Activated CD8-positive, alpha-beta memory T cell treated with anti-CD3 and anti-CD28 coated beads, Interleukin-2, amount 10 ng/mL, durations not matched to agents 7 days and 5 days (primary cell): ENCODE measurements around the gene FHAD1. TPM values are rescaled to one million over a fixed set of nuclear protein-coding genes. Genes with fewer than 3 reads are reported as not detected.
"Not testable (repeated sequence)": the region's sequence is repeated elsewhere in the genome, so short reads cannot be mapped to it uniquely, and the experiment has no call there.

Experiments used
- ATAC-seq: fragments of 150-1000 bp; cut with Tn5 transposase; one replicate; pipeline ENCODE4 v1.10.0; 2021; ENCODE audit warnings: moderate library complexity
- CTCF ChIA-PET: fragments of 350-600 bp; sonication (Branson Sonifier 250); formaldehyde crosslinking; loops from one replicate; lab custom pipeline; 2021; ENCODE audit warnings: antibody characterized with exemption; lab: Charles Lee
- DNase-seq: peaks from one replicate; pipeline ENCODE4 v3.0.0-alpha.2; 2020
- H3K27ac Mint-ChIP-seq: one replicate; pipeline ENCODE4 v1.8.0; 2021; ENCODE audit warnings: mild to moderate bottlenecking, mixed read lengths
- H3K27me3 Mint-ChIP-seq: one replicate; pipeline ENCODE4 v1.8.0; 2021; ENCODE audit warnings: mixed read lengths
- H3K36me3 Mint-ChIP-seq: one replicate; pipeline ENCODE4 v1.8.0; 2021; ENCODE audit warnings: mild to moderate bottlenecking, mixed read lengths
- H3K4me1 Mint-ChIP-seq: one replicate; pipeline ENCODE4 v1.8.0; 2021; ENCODE audit warnings: mixed read lengths
- H3K4me3 Mint-ChIP-seq: one replicate; pipeline ENCODE4 v1.8.0; 2021; ENCODE audit warnings: mild to moderate bottlenecking, moderate library complexity, mixed read lengths
- H3K9me3 Mint-ChIP-seq: one replicate; pipeline ENCODE4 v1.8.0; 2022; ENCODE audit warnings: low read depth, mixed read lengths
- total RNA-seq, 2 experiments: library from RNA; stranded (reverse); gene quantifications; one replicate each; pipeline ENCODE4 v1.2.3, GENCODE V29; 2021

The FHAD1 gene
- total RNA-seq, 2 experiments from 2014 or later: not detected

DNA sequence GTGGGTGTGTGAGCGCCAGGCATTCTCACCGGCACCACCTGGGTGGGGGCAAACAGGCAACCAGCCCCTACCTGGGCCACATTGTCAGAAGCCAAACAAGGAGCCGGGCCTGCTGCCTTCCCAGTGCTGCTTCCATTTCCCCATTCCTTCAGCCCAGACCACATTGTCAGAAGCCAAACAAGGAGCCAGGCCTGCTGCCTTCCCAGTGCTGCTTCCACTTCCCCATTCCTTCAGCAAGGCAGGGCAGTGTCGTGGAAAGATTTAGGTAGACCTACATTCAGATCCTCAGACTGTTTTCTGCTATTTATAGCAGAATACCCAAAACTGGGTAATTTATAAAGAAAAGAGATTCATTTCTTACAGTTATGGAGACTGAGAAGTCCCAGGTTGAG lies 115.7 kb downstream of the FHAD1 start:
- Mint-ChIP-seq H3K4me3 (no peak overlapping the region), H3K36me3 (no peaks in the 10 kb centered on the region), H3K27ac (no peak overlapping the region), H3K9me3 (no peaks in the 10 kb centered on the region), H3K4me1 (no peaks in the 10 kb centered on the region), H3K27me3 (peaks cover 13% of the 10 kb centered on the region)
- CTCF ChIA-PET: interaction anchor here (1.7 kb wide), 1 partner anchor 39 kb away, joined by 6 read pairs; no protein-coding TSS in a partner anchor
- ATAC-seq (no peak), DNase-seq (no peak)

DNA sequence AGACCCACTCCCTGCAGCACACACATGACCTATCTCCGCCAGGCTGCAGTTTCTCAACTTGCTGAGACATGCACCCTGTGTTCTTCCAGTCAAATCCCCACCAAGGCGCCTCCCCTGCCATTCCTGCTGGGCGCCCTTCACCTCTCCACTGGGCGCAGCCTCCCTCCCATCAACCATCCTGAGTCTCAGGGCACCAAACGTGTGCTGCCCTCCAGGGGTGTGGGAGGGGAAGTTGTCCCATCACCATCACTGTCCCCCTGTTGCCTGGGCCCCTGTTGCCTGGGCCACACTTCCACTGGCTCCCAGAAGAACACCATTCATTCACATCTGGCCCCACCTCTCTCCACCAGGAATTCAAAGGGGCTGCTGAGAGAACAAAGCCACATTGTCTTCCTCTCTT lies 117.7 kb downstream of the FHAD1 start:
- DNase-seq: no peak
- no peaks in the 10 kb centered on the region for H3K9me3 Mint-ChIP-seq
- H3K27me3 Mint-ChIP-seq: peaks cover 9% of the 10 kb centered on the region
- CTCF ChIA-PET: no interaction called here
- no peaks in the 10 kb centered on the region for H3K4me1 Mint-ChIP-seq
- ATAC-seq: peak; percentile 57
- H3K4me3 Mint-ChIP-seq: no peak overlapping the region
- no peaks in the 10 kb centered on the region for H3K36me3 Mint-ChIP-seq
- no peak overlapping the region for H3K27ac Mint-ChIP-seq

DNA sequence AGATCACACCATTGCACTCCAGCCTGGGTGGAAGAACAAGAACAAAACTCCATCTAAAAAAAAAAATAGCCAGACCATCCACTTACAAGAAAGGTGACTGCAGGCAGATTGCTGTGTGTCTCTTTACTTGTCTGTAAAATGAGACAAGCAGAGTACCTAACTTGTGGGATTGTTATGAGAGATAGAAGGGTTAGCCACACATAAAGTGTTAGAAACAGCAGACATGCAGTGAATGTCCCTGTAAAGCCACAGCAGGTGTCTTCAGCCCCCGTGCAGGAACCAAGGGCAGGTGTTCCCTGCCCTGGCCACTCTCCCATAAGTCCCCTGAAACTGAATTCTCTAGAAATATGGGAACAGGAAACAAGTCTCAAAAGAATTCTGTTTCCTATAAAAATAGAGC lies 121.9 kb downstream of the FHAD1 start:
- no peaks in the 10 kb centered on the region for H3K9me3 Mint-ChIP-seq
- no peak for DNase-seq
- no peak overlapping the region for H3K4me3 Mint-ChIP-seq
- no peak overlapping the region for H3K27ac Mint-ChIP-seq
- CTCF ChIA-PET: no interaction called here
- no peaks in the 10 kb centered on the region for H3K36me3 Mint-ChIP-seq
- H3K27me3 Mint-ChIP-seq: peaks cover 18% of the 10 kb centered on the region
- no peak for ATAC-seq
- no peaks in the 10 kb centered on the region for H3K4me1 Mint-ChIP-seq

DNA sequence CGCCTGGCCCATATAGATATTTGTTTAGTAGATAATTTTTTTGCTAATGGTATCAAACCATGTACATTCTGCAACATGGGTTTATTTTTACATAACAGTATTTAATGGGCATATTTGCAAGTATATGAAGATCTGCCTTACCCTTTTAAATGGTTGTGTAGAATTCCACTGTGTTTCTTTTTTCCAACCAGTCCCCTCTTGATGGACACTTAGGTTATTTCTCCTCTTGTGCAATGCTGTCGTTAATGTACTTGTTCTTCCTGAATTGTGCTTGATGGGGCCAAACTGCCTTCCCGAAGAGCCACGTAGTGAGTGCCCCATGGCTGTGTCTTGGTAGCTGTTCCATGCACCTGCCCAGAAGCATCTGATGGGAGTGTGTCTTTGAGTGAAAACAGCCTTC lies 123.2 kb downstream of the FHAD1 start:
- H3K9me3 Mint-ChIP-seq: no peaks in the 10 kb centered on the region
- no peaks in the 10 kb centered on the region for H3K4me1 Mint-ChIP-seq
- peaks cover 15% of the 10 kb centered on the region for H3K27me3 Mint-ChIP-seq
- no peak overlapping the region for H3K4me3 Mint-ChIP-seq
- no peak for ATAC-seq
- CTCF ChIA-PET: no interaction called here
- DNase-seq: no peak
- H3K27ac Mint-ChIP-seq: no peak overlapping the region
- H3K36me3 Mint-ChIP-seq: no peaks in the 10 kb centered on the region

DNA sequence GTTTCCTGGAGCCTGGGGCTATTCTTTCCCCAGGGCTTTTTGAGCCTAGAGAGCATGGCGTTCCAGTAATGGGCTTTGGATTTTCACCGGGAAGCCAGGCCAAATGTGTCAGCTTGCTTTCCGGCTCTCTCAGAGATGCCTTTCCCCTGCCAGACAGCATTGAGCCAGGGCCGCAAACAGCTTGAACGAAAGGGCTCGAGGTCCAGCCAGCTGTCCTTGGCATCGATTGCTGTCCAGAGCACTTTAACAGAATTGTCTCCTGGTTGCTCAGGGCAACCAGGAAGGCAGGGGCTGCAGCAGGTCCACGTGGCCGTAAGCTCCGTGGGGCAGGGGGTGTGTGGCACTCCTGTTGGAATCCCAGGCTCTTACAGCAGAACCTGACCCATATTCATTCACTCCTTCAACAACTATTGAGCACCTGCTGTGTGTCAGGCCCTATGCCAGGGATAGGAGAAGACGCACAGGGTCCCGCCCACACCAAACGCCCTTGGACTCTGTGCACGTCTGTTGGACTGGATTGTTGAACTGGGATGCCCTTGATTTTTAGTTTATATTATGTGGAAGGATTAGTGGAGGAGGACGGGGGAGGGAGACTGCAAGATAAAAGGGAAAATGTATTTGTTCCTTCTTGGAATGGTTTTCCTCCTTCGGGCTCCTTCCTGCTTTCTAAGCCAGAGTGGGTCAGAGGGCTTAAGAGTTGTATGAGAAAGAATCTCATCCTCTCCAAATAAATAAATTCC lies 123.9 kb downstream of the FHAD1 start:
- CTCF ChIA-PET: no interaction called here

DNA sequence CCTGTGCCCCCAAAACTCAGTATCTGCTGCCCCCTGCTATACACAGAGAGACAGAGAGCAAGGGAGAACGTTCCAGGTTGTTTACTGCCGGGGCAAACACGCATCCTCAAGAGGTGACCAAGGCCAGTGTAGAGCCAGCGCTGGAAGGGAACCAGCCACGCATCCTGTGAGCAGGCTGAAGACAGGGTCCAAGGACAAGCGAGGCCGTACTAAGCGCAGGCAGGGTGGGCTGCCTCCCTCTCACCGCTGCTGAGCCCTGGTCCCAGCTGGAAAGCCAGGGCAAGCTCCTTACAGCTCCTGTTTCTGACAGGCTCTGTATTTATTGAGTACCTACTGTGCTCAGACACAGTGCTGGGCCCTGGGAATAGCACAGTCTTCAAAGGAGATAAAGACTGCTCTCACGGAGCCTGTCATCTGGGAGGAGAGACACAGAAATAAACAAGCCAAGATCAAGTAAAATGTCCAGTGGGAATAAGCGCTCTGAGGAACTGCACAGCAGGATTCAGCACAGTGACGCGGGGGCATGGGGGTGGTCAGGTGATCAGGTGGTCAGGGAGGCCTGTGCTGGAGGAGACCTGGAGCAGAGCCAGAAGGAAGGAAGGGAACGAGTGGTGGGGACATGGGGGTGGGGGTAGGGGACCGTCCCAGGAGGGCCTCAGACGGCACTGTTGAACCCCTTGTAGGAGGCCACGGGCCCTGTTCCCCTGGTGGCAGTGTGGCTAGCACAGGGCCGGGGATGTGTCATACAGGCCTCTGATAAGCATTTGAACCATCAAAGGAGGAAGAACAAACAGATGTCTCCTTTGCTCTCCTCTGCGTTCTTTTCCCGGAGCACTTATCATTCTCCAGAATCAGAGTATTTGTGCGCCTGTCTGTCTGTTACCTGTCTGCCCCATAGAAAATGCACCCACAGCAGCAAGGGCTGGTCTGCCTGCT lies 124.9 kb downstream of the FHAD1 start:
- no peak overlapping the region for H3K27ac Mint-ChIP-seq
- ATAC-seq: no peak
- H3K4me3 Mint-ChIP-seq: no peak overlapping the region
- no peak for DNase-seq
- H3K27me3 Mint-ChIP-seq: peaks cover 9% of the 10 kb centered on the region
- H3K9me3 Mint-ChIP-seq: no peaks in the 10 kb centered on the region
- H3K36me3 Mint-ChIP-seq: no peaks in the 10 kb centered on the region
- CTCF ChIA-PET: no interaction called here
- no peaks in the 10 kb centered on the region for H3K4me1 Mint-ChIP-seq

More for the DNA sequence above, 123.9 kb downstream of the FHAD1 start:
- Mint-ChIP-seq H3K9me3 (no peaks in the 10 kb centered on the region), H3K27me3 (peaks cover 12% of the 10 kb centered on the region), H3K36me3 (no peaks in the 10 kb centered on the region), H3K4me3 (no peak overlapping the region), H3K4me1 (no peaks in the 10 kb centered on the region), H3K27ac (no peak overlapping the region)
- DNase-seq: no peak
- ATAC-seq: no peak

DNA sequence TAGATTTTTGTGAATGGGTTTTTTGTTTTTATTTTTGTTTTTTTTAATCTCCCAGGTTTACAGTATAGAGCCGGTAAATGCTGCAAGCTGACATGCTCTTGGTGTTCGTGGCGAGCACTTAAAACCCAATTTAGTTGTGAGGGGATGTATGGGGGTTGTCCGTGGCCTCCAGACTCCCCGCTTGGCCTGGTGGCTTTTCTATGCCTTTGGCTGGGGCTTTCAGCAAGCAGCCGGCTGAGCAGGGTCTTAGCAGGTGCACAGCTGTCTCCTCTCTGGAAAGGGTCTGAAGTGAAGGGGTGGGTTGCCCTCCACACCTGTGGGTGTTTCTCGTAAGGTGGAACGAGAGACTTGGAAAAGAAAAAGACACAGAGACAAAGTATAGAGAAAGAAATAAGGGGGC lies 131.7 kb downstream of the FHAD1 start:
- no peak for DNase-seq
- Mint-ChIP-seq H3K4me3 (no peak overlapping the region), H3K4me1 (no peaks in the 10 kb centered on the region), H3K9me3 (no peaks in the 10 kb centered on the region), H3K36me3 (no peaks in the 10 kb centered on the region), H3K27me3 (peaks cover 20% of the 10 kb centered on the region), H3K27ac (no peak overlapping the region)
- CTCF ChIA-PET: no interaction called here
- ATAC-seq: no peak

DNA sequence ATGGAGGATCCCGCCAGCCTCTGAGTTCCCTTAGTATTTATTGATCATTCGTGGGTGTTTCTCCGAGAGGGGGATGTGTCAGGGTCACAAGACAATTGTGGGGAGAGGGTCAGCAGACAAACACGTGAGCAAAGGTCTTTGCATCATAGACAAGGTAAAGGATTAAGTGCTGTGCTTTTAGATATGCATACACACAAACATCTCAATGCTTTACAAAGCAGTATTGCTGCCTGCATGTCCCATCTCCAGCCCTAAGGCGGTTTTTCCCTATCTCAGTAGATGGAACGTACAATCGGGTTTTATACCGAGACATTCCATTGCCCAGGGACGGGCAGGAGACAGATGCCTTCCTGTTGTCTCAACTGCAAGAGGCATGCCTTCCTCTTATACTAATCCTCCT lies 132.1 kb downstream of the FHAD1 start:
- H3K4me3 Mint-ChIP-seq, H3K9me3 Mint-ChIP-seq, CTCF ChIA-PET, H3K36me3 Mint-ChIP-seq, H3K27ac Mint-ChIP-seq, H3K4me1 Mint-ChIP-seq, ATAC-seq, DNase-seq: not testable (repeated sequence)
- peaks cover 22% of the 10 kb centered on the region for H3K27me3 Mint-ChIP-seq

DNA sequence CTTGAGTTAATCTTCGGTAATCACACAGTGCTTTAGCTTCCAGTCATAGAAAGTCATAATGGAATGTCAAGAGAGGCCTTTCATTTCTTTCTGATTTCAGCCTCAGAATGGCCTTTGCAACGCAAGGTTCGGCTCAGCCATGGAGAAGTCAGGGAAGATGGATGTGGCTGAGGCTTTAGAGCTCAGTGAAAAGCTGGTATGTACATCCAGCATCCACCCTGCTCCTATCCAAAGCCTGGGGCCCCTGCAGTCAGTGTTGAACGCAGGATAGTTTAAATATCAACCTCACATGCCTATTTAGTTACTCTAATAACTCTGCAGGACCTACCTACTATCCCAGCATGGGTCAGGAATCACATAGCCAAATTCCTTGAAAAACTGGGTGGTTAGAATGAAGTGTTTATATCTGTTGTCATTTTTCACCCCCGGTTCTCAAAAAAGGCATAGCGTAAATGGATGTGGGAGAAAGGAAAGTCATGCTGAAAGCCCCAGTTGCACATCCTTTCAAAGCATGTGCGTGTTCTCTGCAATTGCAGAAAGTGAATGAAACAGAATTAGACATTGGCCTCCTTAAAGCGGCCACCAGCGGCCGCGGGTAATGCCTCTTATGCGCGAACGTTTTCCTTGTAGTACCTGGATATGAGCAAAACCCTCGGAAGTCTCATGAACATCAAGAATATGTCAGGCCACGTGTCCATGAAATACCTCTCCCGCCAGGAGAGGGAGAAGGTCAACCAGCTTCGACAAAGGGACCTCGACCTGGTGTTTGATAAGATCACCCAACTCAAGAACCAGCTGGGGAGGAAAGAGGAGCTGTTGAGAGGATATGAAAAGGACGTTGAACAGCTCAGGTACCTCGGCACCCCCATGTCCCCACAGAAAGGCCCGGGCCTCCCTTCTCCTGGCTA lies 133.8 kb downstream of the FHAD1 start:
- CTCF ChIA-PET: no interaction called here
- no peak overlapping the region for H3K27ac Mint-ChIP-seq
- H3K9me3 Mint-ChIP-seq: no peaks in the 10 kb centered on the region
- no peak for ATAC-seq
- peaks cover 37% of the 10 kb centered on the region for H3K27me3 Mint-ChIP-seq
- peaks cover 6% of the 10 kb centered on the region for H3K4me1 Mint-ChIP-seq
- no peaks in the 10 kb centered on the region for H3K36me3 Mint-ChIP-seq
- no peak overlapping the region for H3K4me3 Mint-ChIP-seq
- no peak for DNase-seq

DNA sequence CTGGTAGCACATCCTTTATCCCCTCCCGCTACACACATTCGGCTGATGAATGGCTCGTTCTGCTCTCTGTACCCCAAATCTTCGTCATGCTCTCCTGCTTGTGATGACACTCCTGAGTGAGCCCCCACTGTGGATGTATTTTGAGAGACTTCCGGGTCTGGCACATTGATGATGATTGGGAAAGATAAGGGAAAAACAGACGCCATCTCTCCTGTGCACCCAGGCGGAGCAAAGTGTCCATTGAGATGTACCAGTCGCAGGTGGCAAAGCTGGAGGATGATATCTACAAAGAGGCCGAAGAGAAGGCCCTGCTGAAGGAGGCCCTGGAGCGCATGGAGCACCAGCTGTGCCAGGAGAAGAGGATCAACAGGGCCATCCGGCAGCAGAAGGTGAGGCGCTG lies 134.8 kb downstream of the FHAD1 start:
- ATAC-seq (no peak), DNase-seq (no peak)
- Mint-ChIP-seq H3K4me1 (peaks cover 14% of the 10 kb centered on the region), H3K36me3 (no peaks in the 10 kb centered on the region), H3K27me3 (peaks cover 45% of the 10 kb centered on the region), H3K9me3 (no peaks in the 10 kb centered on the region), H3K27ac (no peak overlapping the region), H3K4me3 (no peak overlapping the region)
- CTCF ChIA-PET: interaction anchor here (1.1 to 1.2 kb wide), 2 partner anchors 49 to 53 kb away, joined by 3 to 7 read pairs; no protein-coding TSS in a partner anchor

DNA sequence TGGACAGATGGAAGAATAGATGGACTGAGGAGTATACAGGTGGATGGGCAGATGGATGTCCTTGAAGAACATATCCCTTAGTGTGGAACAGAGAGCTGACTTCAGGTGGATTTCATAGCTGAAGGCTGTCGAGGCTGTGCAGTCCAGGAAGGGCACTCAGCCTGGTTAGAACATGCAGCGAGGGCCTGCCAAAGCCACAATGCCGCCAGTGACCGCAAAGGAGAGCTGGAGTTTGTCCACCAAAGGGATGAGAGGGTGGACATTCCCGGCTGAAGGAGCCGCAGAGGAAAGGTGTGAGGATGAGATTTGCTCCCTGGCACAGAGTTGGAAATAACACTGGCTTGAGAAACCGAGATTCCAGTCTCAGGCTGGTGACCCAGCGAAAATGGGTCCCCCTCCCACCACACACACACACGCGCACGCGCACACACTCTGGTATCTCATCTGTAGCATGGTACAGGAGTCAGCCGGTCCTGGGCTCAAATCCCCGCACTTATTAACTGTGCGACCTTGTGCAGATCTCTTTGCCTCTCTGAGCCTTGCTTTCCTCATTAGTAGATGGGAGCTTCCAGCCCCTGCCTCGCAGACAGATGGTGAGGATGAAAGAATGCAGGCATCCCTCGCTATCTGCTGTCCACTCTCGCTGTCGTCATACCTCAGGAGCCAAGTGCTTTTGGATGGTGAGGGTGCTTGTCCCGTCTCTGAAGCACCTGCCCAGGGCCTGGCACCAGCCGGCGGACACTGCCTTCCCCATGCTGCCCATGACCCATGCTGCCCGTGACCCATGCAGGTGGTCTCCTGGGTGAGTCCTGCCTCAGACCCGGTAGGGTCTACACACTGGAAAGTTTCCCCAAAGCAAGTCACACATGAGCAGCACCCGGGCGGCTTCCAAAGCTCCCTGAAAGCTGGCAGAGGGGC lies 135.8 kb downstream of the FHAD1 start:
- Mint-ChIP-seq H3K4me1 (peaks cover 14% of the 10 kb centered on the region), H3K27ac (no peak overlapping the region), H3K27me3 (peaks cover 48% of the 10 kb centered on the region), H3K9me3 (no peaks in the 10 kb centered on the region), H3K4me3 (no peak overlapping the region), H3K36me3 (no peaks in the 10 kb centered on the region)
- ATAC-seq: no peak
- DNase-seq: no peak
- CTCF ChIA-PET: interaction anchor here (1.1 to 1.5 kb wide), 3 partner anchors 48 to 59 kb away, joined by 3 to 7 read pairs (median 4); no protein-coding TSS in a partner anchor

DNA sequence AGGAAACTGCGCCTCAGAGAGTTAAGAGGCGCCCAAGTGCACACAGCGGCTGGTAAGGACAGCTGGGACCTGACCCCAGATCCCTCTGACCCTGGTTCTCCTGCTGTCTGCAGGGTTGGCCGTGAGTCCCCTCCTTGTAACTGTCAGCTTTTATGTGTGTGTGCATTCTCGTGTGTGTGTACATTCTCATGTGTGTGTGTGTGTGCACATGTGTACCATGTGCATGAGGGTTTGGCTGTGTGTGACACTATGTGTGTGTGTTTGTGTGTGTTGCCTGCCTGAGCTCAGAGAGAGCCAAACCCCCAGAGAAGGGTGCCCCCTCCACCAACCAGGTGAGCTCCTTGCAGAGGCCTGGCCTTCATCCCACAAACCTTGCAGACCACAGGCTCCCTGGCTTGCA lies 136.8 kb downstream of the FHAD1 start:
- peak; percentile 23 for ATAC-seq
- Mint-ChIP-seq H3K4me3 (no peak overlapping the region), H3K9me3 (no peaks in the 10 kb centered on the region), H3K36me3 (no peaks in the 10 kb centered on the region), H3K27me3 (peaks cover 48% of the 10 kb centered on the region), H3K27ac (no peak overlapping the region), H3K4me1 (peaks cover 14% of the 10 kb centered on the region)
- DNase-seq: no peak
- CTCF ChIA-PET: interaction anchor here (1.5 to 3.3 kb wide), 2 partner anchors 47 to 60 kb away, joined by 4 to 12 read pairs; no protein-coding TSS in a partner anchor
